NCI-H2107 (cell line): ENCODE measurements around the gene OR52B6.
"Not testable (repeated sequence)": the region's sequence is repeated elsewhere in the genome, so short reads cannot be mapped to it uniquely, and the experiment has no call there.

Source experiments
- DNase-seq: peaks from one replicate; lab custom pipeline; 2025; lab: John Stamatoyannopoulos, UW

The OR52B6 gene, protein sequence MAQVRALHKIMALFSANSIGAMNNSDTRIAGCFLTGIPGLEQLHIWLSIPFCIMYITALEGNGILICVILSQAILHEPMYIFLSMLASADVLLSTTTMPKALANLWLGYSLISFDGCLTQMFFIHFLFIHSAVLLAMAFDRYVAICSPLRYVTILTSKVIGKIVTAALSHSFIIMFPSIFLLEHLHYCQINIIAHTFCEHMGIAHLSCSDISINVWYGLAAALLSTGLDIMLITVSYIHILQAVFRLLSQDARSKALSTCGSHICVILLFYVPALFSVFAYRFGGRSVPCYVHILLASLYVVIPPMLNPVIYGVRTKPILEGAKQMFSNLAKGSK

DNA sequence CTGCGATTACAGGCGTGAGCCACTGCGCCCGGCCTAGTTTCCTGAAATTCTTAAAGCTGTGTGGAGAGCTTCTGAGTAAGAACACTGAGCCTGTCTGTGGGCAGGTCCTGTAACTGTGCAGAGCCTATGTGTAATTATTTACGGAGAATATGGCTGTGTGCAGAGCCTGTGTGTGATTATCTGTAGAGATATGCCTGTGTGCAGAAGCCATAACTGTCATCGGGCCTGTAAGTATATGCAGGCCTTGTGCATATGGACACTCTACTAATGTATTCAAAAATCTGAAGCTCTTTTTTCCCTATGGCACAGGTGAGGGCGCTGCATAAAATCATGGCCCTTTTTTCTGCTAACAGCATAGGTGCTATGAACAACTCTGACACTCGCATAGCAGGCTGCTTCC, at the start of gene OR52B6:
OR52B6 (plus strand) TSS at position 301 of the 400 bp plus-strand sequence; CDS start at position 301, 0 bp downstream.
- DNase-seq: no peak

DNA sequence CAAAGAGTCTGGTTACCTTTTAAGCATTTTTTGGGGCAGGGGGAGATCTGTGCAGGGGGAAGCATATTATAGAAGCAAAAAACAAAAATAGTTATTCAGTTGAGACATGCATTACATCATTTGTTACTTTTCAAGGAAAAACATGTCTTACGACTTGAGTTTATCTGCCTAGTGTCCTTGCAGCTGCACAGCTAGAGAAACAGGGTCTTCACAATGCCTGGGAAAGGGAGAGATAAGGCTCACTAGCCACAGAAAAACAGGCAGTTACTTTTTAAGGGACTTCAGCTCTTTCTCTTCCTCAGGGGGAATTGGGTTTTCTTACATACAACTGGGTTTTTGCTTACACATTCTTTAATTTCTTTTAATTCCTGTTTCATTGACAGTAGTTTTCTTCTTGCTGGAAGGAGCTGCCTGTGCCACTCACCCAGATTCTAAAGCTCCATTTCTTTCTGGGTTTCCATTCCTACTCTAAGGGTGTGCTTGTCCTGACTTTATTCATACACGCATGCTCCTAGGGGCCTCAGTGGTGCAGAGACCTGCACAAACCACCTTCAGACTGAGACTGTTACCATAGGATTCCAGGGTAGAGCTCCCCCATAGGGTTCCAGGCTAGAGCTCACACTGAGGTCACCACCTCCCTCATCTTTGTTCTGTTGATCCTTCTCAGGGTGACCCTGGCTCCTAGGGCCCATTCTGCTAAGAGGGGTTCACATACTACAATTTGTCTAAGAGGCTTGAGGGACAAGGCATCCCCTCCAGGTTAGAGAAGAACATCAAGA, 49.4 kb upstream of the OR52B6 start:
- no peak for DNase-seq

DNA sequence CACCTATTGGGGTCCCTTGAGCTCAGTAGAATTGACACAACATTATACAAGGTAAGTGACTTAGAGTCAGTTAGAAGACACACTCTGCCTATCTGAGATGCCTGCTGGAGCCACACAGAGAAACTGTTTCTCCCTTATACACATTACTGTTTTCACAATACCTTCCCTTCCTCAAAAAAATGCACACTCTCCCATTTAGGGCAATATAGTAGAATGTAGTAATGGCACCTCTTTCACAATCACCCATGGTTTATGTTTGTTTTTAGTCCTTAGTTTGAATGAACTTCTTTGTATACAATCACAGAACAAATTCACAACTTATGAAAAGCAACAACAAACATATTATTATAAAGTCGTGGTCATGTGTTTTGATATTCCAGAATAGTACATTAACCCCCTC, 46.6 kb upstream of the OR52B6 start:
- no peak for DNase-seq

DNA sequence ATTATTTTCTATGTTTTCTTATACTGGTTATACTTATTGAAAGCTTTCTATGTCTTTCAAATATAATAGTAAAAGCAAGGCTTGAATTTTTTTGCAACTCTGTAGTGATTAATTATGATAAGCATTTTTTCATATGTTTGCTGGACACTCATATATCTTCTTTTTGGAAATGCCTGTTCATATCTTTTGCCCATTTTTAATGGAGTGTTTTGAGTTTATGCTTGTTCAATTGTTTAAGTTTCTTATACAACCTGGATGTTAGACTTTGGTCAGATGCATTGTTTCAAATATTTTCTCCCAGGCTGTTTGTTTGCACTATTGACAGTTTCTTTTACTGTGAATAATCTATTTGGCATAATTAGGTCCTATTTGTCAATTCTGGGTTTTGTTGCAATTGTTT, 44.2 kb upstream of the OR52B6 start:
- no peak for DNase-seq

DNA sequence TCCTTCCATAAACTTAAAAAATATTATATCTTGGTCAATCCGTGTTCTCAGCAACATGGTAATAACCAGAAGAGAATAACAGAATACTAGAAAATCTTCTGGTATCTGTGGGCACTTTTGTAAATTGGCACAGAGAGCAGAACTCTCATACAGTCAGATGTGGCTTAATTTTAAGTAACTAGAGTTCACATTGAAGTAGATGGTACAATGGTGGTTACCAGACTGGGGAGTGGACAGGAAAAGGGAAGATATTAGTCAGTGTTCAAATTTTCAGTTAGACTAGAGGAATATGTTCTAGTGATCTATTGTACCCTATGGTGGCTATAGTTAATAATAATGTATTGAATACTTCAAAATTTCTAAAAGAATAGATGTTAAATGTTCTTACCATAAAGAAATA, 39.2 kb upstream of the OR52B6 start:
- no peak for DNase-seq

DNA sequence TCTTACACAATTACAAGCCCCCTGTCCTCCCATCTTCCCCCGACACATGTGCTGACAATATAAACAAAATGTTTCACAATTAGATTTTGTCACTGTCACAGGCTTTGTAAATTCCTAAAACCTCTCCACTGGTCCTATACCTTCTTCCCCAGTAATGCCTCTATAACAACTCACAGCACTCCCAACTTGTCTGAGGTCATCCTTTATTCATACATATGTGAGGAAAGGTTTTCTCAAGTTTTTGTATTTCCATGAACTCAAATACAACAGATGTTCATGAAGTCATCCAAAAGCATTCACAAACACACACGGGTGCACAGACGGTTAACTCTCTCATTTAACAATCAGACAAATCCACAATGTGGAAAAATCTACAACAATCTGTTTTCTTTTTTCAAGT, 34.2 kb upstream of the OR52B6 start:
- DNase-seq: no peak

DNA sequence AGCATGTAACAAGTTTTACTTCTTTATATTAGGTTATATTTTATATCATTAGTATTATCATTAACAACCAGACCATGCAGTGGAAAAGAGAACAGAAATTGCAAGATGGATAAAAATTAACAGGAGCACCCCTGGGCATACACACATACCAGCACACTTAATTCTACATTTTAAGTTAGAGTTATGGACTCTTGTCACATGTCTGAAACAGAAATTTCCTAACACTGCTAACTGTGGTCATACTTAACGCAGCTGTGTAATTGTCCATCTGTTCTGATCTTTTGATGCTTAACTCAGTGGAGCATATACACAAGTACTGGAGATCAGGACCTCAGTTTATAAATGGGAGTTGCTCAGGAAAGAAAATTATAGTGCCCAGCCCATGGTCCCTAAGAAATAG, 32.7 kb upstream of the OR52B6 start:
- no peak for DNase-seq

DNA sequence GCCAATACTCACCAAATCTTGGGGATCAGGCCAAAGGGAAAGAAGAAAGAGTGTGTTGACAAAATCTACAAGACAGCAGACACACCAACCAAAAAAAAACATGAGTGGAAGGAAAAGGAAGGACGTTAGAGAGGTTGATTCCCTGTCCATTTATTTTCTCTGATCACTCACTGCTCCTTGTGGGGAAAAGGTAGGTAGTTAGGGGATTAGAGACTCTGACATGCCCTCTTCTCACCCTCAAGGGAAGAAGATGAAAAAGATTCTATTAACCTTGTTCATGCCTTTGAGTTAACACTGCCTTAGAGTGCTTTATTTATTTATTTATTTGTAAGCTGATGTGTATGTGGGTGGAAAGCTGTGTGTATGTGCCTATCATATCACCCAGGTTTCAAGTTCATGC, 32.2 kb upstream of the OR52B6 start, which contains the start of gene OR52H1:
OR52H1 (minus strand) TSS at position 101 of the 400 bp plus-strand sequence. CDS start 3,035 bp downstream, outside the sequence.
- DNase-seq: no peak

DNA sequence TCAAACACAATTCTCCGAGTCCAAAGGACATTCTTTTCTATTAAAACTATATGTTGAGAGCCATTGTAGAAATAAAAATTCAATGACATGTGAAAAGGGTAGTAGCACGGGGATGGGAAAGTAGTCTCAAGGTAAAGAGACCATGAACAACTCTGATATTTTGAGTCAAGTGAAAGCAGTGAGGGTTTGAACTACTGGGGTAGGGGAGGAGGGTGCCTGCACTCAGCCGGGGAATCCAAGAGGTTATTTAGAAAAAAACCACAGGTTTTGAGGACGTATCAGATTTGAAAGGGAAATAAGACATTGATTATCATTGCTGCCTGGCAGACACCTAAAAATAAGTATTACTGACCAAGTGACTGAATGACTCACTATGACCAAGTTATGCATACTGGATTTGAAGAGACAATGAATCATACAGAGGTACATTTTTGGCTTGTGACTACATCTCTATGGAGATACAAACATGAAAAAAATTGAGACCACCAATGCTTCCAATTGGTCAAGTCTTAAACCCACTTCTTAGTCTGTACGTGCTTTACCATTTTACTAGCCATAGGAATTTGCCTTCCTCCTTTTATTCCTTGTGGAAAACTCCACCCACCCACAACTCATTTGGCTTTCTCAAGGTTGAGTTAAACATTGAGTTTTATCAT, 30.1 kb upstream of the OR52B6 start:
- no peak for DNase-seq

DNA sequence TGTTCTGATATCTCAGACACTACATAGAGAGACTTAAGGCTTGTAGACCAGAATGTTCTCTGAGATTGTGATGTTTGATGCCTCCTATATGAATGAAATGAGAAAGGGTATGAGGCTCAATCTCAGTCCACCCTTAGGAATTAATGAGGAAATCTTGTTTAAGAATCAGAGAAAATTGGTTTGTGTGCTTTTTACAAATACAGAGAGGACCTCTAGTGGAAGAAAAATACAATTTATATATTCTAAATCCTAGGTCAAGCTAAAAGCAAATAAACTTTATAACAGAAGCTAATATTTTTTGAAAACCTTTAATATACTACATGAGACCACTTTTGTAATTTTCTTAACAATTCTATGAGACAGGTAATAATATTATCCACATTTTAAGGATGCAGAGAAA, 27.3 kb upstream of the OR52B6 start:
- no peak for DNase-seq

DNA sequence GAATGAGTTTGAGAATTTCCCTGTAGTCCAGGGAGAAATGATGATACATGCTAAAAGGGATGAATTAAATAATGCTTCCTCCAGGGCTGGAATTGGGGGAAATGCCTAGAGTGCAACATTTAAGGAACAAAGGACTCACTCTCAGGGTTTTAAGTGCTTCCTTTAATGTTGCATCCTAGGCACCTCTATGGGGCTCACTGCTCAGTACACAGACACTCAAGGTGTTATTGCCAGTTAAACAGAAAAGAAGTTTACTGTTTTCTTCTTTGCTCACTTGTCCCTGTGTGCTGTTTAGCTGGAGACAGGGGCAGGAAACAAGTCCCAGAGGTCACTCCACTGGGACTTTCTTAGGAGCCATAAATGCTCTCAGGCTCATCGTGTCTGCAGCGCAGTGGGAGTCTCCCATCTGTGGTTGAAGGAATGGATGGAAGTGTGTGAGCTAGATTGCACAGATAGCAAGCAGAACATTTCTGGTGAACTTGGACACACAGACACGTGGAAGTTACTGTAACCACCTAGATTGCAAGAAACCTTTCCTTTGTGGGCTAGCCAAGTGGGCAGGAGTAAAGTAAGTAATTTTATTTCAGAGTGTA, 24.0 kb upstream of the OR52B6 start:
- no peak for DNase-seq

DNA sequence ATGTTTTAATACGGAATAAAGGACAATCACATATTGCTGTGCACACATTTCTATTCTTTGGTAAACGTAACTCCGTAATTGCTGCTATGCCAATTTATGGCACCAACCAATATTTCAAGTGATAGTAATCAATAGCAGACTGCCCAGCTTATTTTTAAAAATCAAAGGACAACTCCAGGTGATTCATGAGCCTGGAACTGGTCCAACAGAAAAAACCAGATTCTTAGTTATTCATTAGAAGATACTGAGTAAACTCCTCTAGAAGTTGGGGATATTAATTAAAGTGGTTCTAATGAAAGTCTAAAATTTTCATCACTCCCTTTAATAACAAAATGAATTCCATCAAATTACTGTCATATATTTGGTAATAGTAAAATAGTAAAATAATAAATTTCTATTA, 22.9 kb upstream of the OR52B6 start:
- no peak for DNase-seq

DNA sequence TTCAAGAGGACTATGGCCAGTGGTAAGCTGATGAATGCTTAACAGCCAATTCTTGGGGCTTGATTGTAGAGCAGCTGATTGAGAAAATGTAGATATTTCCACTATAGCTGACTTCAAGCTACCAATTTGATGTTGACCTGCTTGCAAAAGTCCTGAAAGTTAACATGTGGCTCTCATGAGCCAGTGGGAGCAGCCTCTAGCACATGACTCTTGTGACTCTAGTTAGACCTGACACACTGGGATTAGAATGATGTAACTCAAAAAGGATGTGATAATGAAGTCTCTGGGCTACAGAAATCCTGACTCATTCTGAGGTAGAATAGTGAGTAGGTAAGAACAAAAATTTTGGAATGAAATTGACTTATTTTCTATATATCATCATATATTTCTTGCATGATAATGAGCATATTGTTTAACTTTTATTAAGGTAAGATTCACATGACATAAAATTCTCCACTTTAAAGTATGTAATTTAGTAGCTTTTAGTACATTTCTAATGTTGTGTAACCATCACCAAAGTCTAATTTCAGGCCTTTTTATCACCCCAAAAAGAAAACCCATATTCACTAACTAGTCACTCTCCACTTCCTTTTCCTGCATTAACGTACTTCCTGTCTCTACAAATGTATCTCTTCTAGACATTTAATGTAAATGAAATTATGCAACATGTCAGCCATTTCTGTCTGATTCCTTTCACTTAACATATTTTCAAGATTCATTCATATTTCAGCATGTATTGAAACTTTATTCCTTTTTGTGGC, 16.2 kb upstream of the OR52B6 start:
- DNase-seq: no peak

DNA sequence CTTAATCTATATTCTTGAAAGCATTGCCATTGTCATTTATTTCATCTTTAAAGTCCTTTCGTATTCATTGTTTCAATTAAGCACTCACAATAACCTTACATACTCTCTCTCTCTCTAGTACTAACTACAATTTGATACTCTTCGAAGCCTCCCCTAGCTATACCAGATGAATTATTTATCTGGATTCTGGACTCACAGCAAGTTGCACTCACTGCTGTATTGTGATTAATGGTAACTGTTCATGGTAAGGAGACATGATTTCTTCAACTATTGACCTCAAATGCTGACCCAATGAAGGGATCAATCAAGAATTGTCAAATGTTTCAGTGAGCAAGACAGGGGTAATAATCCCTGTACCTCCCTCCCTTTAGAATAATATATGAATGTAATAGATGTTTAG, 6.0 kb upstream of the OR52B6 start:
- DNase-seq: no peak

DNA sequence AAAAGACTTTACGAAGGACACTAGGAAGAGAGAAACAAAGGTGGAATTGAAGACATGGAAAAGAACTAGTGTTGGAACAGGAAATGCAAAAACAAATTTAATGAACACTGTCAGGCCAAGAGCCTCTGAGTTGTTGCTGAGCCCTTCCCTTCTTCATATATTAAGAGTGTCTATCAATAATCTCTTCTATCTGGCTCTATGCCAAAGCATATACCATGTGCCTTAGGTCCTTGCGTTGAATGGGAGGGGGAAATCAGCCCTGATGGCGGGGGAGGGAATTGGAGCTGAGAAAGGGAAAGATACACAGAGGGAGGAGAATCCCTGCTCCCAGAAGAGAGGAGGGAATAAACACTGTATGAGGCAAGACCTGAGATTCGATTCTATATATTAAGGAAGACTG, 5.5 kb upstream of the OR52B6 start:
- DNase-seq: no peak

DNA sequence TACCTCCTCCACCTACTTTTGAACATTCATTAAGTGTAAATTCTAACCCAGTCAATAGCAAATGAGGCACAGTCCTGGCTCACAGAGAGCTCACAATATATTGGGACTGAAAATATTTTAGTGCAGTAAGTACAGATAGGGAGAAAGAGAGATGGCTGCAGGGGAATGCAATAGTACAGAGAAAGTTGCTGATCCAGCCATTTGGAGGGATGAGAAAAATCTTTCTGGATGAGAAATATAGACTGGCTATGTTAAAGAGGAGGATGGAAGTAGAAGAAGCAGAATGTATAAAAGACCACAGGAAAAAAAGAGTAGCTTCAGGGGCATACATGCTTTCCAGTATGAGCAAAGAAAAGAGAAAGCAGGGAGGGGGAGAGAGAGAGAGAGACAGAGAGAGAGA, 3.6 kb upstream of the OR52B6 start:
- DNase-seq: no peak

DNA sequence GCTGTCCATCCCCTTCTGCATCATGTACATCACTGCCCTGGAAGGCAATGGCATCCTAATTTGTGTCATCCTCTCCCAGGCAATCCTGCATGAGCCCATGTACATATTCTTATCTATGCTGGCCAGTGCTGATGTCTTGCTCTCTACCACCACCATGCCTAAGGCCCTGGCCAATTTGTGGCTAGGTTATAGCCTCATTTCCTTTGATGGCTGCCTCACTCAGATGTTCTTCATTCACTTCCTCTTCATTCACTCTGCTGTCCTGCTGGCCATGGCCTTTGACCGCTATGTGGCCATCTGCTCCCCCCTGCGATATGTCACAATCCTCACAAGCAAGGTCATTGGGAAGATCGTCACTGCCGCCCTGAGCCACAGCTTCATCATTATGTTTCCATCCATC, 337 bp downstream of the OR52B6 start:
- no peak for DNase-seq

DNA sequence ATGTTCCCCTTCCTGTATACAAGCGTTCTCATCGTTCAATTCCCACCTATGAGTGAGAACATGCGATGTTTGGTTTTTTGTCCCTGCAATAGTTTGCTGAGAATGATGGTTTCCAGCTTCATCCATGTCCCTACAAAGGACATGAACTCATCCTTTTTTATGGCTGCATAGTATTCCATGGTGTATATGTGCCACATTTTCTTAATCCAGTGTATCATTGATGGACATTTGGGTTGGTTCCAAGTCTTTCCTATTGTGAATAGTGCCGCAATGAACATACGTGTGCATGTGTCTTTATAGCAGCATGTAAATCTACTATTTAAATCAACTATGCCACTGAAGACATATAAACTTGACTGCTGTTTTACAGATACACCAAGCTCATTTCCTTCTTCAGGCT, 3.8 kb downstream of the OR52B6 start:
- not testable (repeated sequence) for DNase-seq

DNA sequence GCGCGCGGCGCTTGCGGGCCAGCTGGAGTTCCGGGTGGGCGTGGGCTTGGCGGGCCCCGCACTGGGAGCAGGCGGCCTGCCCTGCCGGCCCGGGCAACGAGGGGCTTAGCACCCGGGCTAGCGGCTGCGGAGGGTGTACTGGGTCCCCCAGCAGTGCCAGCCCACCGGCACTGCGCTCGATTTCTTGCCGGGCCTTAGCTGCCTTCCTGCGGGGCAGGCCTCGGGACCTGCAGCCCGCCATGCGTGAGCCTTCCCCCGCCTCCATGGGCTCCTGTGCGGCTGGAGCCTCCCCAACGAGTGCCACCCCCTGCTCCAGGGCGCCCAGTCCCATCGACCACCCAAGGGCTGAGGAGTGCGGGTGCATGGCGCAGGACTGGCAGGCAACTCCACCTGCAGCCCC, 9.2 kb downstream of the OR52B6 start:
- not testable (repeated sequence) for DNase-seq

DNA sequence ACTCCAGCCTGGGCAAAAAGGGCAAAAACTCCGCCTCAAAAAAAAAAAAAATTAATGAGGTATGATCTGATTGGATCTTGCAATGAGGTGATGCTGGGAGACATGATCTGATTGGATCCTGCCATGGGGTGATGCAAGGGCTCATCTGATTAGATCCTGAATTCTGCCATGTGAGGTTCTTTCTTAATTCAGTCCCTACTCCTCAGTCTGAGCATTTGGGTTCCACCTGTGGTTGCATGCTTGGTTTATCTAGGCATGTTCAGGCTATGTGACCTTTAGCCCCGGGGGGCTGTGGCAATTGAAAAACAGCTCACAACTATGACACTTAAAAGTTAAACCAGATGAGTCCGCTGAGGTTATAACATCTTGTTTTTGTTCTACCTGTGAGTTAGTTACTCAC, 10.9 kb downstream of the OR52B6 start:
- DNase-seq: no peak

DNA sequence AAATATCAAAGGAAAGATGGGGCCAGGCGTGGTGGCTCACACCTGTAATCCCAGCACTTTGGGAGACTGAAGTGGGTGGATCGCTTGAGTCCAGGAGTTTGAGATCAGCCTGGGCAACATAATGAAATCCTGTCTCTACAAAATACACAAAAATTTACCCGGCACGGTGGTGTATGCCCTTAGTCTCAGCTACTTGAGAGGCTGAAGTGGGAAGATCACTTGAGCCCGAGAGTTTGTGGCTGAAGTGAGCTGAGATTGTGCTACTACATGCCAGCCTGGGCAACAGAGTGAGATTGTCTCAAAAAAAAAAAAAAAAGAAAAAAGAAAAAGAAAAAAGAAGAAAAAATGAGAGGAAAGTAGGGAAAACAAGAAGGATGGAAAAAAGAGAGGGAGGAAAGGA, 11.9 kb downstream of the OR52B6 start:
- no peak for DNase-seq

DNA sequence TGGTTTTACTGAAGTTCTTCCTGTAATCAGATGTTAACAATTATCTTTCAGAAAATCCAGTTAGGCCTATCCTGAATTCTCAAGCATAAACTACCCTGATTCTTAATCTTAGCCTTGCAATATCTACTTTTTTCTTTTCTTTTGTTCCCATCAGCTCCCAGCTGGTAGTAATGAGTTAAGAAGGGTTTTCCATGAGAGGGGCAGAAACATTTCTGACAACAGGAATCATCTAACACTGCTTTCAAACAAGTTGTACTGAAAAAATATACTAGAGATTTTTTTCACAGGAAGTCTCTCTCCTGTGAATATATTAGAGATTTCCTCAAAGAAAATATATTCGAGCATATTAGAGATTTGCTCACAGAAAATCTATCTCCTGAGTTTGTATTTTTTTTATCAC, 12.5 kb downstream of the OR52B6 start:
- DNase-seq: no peak
